Activated naive CD4-positive, alpha-beta T cell treated with anti-CD3 and anti-CD28 coated beads, Interleukin-2, amount 10 ng/mL, durations not matched to agents 7 days and 5 days (primary cell): ENCODE data around the gene TK2.

Experiments
- CTCF ChIA-PET: fragments of 350-600 bp; sonication (Branson Sonifier 250); formaldehyde crosslinking; loops from one replicate; lab custom pipeline; 2021; ENCODE audit warnings: antibody characterized with exemption; lab: Charles Lee
- DNase-seq: peaks from one replicate; pipeline ENCODE4 v3.0.0-alpha.2; 2020
- H3K27ac Mint-ChIP-seq: one replicate; pipeline ENCODE4 v1.8.0; 2021; ENCODE audit warnings: mild to moderate bottlenecking, moderate library complexity, mixed read lengths
- H3K27me3 Mint-ChIP-seq: one replicate; pipeline ENCODE4 v1.8.0; 2021; ENCODE audit warnings: mild to moderate bottlenecking, mixed read lengths
- H3K36me3 Mint-ChIP-seq: one replicate; pipeline ENCODE4 v1.8.0; 2021; ENCODE audit warnings: mixed read lengths
- H3K4me1 Mint-ChIP-seq: one replicate; pipeline ENCODE4 v1.8.0; 2021; ENCODE audit warnings: mixed read lengths
- H3K4me3 Mint-ChIP-seq: one replicate; pipeline ENCODE4 v1.8.0; 2021; ENCODE audit warnings: mild to moderate bottlenecking, moderate library complexity, mixed read lengths
- H3K9me3 Mint-ChIP-seq: one replicate; pipeline ENCODE4 v1.8.0; 2021; ENCODE audit warnings: mixed read lengths

The TK2 gene

GRCh38 chr16:66566051-66566901, 16.4 kb upstream of the TK2 start, which contains the start of gene CMTM1:
Gene CMTM1 (plus strand): TSS chr16:66566439. CDS start chr16:66566514, 75 bp downstream.
- CTCF ChIA-PET, result no interaction called here
- DNase-seq, result no peak
- Mint-ChIP-seq H3K4me1 (peaks cover 29% of the 10 kb centered on the region), H3K9me3 (no peaks in the 10 kb centered on the region), H3K36me3 (peaks cover 61% of the 10 kb centered on the region), H3K4me3 (no peak within 1 kb of the TSS), H3K27ac (no peak within 1 kb of the TSS), H3K27me3 (no peaks in the 10 kb centered on the region)

DNA sequence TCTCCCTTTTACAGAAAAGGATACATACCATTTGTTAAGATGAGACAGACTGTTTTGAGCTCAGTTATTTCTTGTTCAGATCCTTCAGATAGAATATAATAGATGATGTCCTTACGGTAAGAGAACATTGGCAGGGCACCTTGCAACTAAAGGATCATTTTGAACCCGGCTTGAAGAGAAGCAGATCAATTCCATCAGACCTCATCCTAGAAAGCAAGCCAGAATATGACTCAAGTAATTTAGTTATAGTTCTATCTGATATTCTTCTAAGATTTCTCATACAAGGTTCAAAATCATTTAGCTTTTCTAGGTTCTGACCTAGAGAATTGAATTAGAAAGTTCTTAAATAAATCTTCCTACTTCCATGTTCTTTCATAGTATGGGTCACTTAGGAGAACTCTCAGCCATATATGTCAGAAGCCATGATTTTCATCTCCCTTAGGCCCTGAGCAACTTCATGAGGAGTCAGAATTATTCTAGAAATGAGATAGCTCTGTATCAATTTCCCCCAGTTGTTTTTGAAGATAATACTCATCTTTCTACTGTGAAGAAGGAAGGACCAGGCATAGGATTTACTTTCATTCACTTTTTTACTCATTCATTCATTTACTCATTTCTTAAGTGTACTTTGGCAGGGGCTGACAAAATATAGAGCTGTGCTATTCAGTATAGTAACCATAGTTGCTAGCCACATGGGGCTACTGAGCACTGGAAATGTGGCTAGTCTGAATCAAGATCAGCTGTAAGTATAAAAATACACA, 13.8 kb upstream of the TK2 start:
- no peaks in the 10 kb centered on the region for H3K27me3 Mint-ChIP-seq
- no peak overlapping the region for H3K27ac Mint-ChIP-seq

GRCh38 chr16:66562986-66563385, 13.1 kb upstream of the TK2 start:
- no peak for DNase-seq
- peaks cover 58% of the 10 kb centered on the region for H3K4me1 Mint-ChIP-seq
- H3K27ac Mint-ChIP-seq, result no peak overlapping the region
- CTCF ChIA-PET, result interaction anchor here (0.7 to 4.3 kb wide), 15 partner anchors 9 to 165 kb away, joined by 3 to 47 read pairs (median 5); partner anchors contain the start of genes CKLF and CMTM2
- H3K9me3 Mint-ChIP-seq, result no peaks in the 10 kb centered on the region
- peaks cover 72% of the 10 kb centered on the region for H3K36me3 Mint-ChIP-seq
- no peak overlapping the region for H3K4me3 Mint-ChIP-seq
- H3K27me3 Mint-ChIP-seq, result no peaks in the 10 kb centered on the region

More for the DNA sequence above, 13.8 kb upstream of the TK2 start:
- CTCF ChIA-PET, result interaction anchor here (0.7 to 4.3 kb wide), 16 partner anchors 8 to 164 kb away, joined by 3 to 47 read pairs (median 6); partner anchors contain the start of genes CKLF and CMTM2
- Mint-ChIP-seq H3K36me3 (peaks cover 65% of the 10 kb centered on the region), H3K4me1 (peaks cover 52% of the 10 kb centered on the region), H3K4me3 (no peak overlapping the region), H3K9me3 (no peaks in the 10 kb centered on the region)
- DNase-seq, result no peak

DNA sequence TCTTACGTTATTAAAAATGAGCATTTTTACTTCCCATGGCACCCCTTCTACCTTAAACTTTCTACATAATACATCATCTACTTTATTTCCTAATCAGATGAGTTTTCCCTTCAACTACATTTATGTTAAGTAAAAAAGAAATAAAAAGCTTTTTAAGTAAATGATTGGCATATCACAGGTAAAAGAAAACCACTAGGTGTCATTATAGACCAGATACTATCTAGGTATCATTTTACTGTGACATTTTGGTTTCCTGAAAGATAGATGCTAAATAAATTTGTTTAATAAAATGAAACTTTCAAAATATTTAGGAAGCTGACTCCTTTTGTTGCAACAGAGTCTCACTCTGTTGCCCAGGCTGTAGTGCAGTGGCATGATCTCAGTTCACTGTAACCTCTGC, 12.5 kb upstream of the TK2 start:
- Mint-ChIP-seq H3K27ac (no peak overlapping the region), H3K27me3 (no peaks in the 10 kb centered on the region), H3K4me3 (no peak overlapping the region), H3K36me3 (peaks cover 69% of the 10 kb centered on the region), H3K9me3 (no peaks in the 10 kb centered on the region), H3K4me1 (peaks cover 60% of the 10 kb centered on the region)
- CTCF ChIA-PET, result interaction anchor here (0.7 to 4.3 kb wide), 12 partner anchors 10 to 166 kb away, joined by 3 to 47 read pairs (median 8); partner anchors contain the start of genes CKLF and CMTM2
- no peak for DNase-seq

GRCh38 chr16:66561381-66562080, 11.6 kb upstream of the TK2 start:
- H3K27ac Mint-ChIP-seq, result peak overlapping the region; percentile 50
- H3K4me1 Mint-ChIP-seq, result peaks cover 61% of the 10 kb centered on the region
- no peak for DNase-seq
- no peak overlapping the region for H3K4me3 Mint-ChIP-seq
- CTCF ChIA-PET, result interaction anchor here (0.7 to 4.3 kb wide), 9 partner anchors 11 to 174 kb away, joined by 3 to 47 read pairs (median 11); partner anchors contain the start of gene CMTM2
- peaks cover 61% of the 10 kb centered on the region for H3K36me3 Mint-ChIP-seq
- H3K27me3 Mint-ChIP-seq, result no peaks in the 10 kb centered on the region
- no peaks in the 10 kb centered on the region for H3K9me3 Mint-ChIP-seq

- peak overlapping the region; percentile 38 for H3K27ac Mint-ChIP-seq
- H3K9me3 Mint-ChIP-seq, result no peaks in the 10 kb centered on the region
- no peaks in the 10 kb centered on the region for H3K27me3 Mint-ChIP-seq
- H3K36me3 Mint-ChIP-seq, result peaks cover 62% of the 10 kb centered on the region
- CTCF ChIA-PET, result interaction anchor here (1.0 kb wide), 1 partner anchor 29 kb away, joined by 4 read pairs; no protein-coding TSS in a partner anchor
- peaks cover 74% of the 10 kb centered on the region for H3K4me1 Mint-ChIP-seq
- no peak overlapping the region for H3K4me3 Mint-ChIP-seq
- DNase-seq, result no peak
These were observed 10.2 kb upstream of the TK2 start for GRCh38 chr16:66560107-66560506.

DNA sequence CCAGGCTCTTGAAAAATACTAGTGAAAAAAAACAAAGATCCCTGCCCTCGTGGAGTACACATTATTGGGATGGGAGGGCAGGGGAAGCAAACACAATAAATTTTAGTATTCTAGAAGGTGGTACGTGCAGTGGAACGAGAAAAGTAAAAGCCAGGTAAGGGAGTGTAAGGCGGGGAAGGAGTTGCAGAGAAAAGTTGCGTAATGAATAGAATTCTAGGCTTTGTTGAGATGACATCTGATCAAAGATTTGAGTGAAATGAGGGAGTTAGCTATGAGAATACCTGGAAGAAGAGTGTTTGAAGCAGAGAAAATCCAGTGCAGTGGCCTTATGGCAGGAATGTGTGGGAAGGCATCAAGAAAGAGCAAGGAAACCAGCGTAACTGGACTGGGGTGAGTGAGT, 4.6 kb upstream of the TK2 start:
- Mint-ChIP-seq H3K27ac (no peak overlapping the region), H3K27me3 (peaks cover 4% of the 10 kb centered on the region), H3K4me1 (peaks cover 76% of the 10 kb centered on the region), H3K36me3 (peaks cover 54% of the 10 kb centered on the region), H3K9me3 (no peaks in the 10 kb centered on the region), H3K4me3 (peak overlapping the region; percentile 89)
- DNase-seq, result no peak
- CTCF ChIA-PET, result interaction anchor here (0.8 to 4.6 kb wide), 4 partner anchors 9 to 46 kb away, joined by 4 to 31 read pairs (median 10); no protein-coding TSS in a partner anchor

- CTCF ChIA-PET, result interaction anchor here (0.8 to 4.6 kb wide), 5 partner anchors 10 to 46 kb away, joined by 4 to 39 read pairs (median 16); no protein-coding TSS in a partner anchor
- Mint-ChIP-seq H3K9me3 (no peaks in the 10 kb centered on the region), H3K36me3 (peaks cover 49% of the 10 kb centered on the region), H3K27me3 (peaks cover 4% of the 10 kb centered on the region), H3K4me1 (peaks cover 75% of the 10 kb centered on the region), H3K4me3 (peak overlapping the region; percentile 89), H3K27ac (no peak overlapping the region)
- no peak for DNase-seq
These were observed 4.1 kb upstream of the TK2 start for GRCh38 chr16:66554021-66554420.

DNA sequence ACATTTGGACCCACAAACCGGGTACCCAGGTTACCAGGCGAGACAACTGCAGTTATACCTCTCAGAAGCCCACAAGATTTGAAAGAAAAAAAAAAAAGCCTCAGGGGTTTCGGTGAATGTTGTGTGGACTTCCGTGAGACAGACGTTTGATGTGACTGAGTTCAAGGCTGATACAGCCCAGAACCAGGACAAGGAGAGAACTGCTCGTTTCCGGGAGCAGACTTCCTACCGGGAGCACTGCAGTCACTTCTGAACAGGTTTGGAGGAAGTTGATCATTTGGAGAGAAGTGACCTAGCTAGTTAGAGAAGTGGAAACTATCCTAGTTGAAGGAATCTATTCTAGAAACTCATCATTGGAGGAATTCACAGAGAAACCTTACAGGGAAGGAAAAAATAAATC, 3.3 kb upstream of the TK2 start:
- CTCF ChIA-PET, result interaction anchor here (1.8 to 4.6 kb wide), 5 partner anchors 31 to 146 kb away, joined by 4 to 39 read pairs (median 16); no protein-coding TSS in a partner anchor
- DNase-seq, result peak; percentile 29
- Mint-ChIP-seq H3K4me3 (peak overlapping the region; percentile 89), H3K27ac (peak overlapping the region; percentile 92), H3K9me3 (no peaks in the 10 kb centered on the region), H3K4me1 (peaks cover 78% of the 10 kb centered on the region), H3K36me3 (peaks cover 41% of the 10 kb centered on the region), H3K27me3 (peaks cover 4% of the 10 kb centered on the region)

DNA sequence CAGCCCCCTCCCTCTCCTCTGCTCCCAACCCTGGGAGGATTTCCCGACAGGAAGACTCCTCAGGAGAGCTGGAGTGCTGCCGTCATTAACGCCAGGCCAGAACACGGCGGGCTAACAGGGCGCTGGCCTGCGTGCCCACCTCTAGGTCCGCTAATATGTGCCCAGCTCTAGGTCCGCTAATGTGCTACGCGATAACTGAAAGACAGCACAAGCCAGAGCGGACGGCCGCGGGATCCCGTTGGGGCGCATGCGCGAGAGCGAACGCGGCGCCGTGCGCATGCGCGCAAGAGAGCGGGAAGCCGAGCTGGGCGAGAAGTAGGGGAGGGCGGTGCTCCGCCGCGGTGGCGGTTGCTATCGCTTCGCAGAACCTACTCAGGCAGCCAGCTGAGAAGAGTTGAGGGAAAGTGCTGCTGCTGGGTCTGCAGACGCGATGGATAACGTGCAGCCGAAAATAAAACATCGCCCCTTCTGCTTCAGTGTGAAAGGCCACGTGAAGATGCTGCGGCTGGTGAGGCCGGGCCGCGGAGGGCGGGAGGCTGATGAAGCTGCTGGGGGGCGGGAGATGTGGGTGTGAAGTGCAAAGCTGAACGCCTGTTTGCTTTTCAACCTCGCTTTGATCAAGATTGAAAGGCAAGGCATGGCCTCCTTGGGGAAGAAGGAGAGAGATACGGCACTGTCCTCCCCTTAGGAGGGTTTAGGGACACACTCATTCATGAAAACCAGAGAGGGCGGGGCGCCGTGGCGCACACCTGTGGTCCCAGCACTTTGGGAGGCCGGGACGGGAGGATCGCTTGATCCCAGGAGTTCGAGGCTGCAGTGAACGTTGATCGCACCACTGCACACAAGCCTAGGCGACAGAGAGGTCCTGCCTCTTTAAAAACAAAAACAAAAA, 2.6 kb upstream of the TK2 start, which contains the start of gene CKLF:
TSS of gene CKLF (plus strand) at position 291 of the 892 bp plus-strand sequence. CDS start at position 431, 140 bp downstream.
- CTCF ChIA-PET, result interaction anchor here (0.6 to 4.6 kb wide), 15 partner anchors 10 to 146 kb away, joined by 3 to 39 read pairs (median 8); no protein-coding TSS in a partner anchor
- Mint-ChIP-seq H3K27me3 (peaks cover 4% of the 10 kb centered on the region), H3K4me3 (peak within 1 kb of the TSS; percentile 89), H3K9me3 (no peaks in the 10 kb centered on the region), H3K4me1 (peaks cover 79% of the 10 kb centered on the region), H3K36me3 (peaks cover 39% of the 10 kb centered on the region), H3K27ac (peak within 1 kb of the TSS; percentile 92)
- DNase-seq, result peak; percentile 92

GRCh38 chr16:66551788-66552285, 1.9 kb upstream of the TK2 start:
- H3K4me1 Mint-ChIP-seq, result peaks cover 81% of the 10 kb centered on the region
- peaks cover 41% of the 10 kb centered on the region for H3K36me3 Mint-ChIP-seq
- H3K9me3 Mint-ChIP-seq, result no peaks in the 10 kb centered on the region
- peaks cover 4% of the 10 kb centered on the region for H3K27me3 Mint-ChIP-seq
- CTCF ChIA-PET, result interaction anchor here (0.6 to 4.6 kb wide), 17 partner anchors 10 to 175 kb away, joined by 3 to 39 read pairs (median 4); no protein-coding TSS in a partner anchor
- peak overlapping the region; percentile 89 for H3K4me3 Mint-ChIP-seq
- no peak for DNase-seq
- H3K27ac Mint-ChIP-seq, result peak overlapping the region; percentile 92

DNA sequence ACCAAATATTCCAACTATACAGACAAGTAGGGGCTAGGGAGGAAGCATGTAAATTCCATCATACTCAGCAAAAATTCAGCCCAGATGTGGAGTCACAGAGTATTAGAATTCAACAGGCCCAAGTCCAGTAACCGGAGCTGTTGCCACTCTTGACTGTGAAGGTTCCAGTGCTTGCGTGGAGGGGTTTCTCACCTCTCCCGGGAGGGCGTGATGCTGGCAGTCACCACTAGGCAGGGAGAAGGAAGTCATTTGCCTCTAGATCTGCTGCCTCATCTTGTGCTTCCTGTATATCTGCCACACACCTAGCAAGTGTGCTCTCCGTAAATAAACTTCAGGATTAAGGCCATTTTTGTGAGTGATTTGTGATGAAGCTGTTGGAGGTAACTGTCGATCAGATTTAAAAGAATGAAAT, 1.4 kb upstream of the TK2 start:
- Mint-ChIP-seq H3K36me3 (peaks cover 41% of the 10 kb centered on the region), H3K4me1 (peaks cover 77% of the 10 kb centered on the region), H3K27me3 (peaks cover 4% of the 10 kb centered on the region), H3K27ac (peak overlapping the region; percentile 92), H3K4me3 (peak overlapping the region; percentile 89), H3K9me3 (no peaks in the 10 kb centered on the region)
- CTCF ChIA-PET, result interaction anchor here (0.6 to 4.6 kb wide), 15 partner anchors 10 to 175 kb away, joined by 3 to 39 read pairs (median 8); no protein-coding TSS in a partner anchor
- DNase-seq, result peak; percentile 72
